ENCODE measurements around the gene NOC4L. TPM values are rescaled to one million over a fixed set of nuclear protein-coding genes. Genes with fewer than 3 reads are reported as not detected.
"Not testable (repeated sequence)": the region's sequence is repeated elsewhere in the genome, so short reads cannot be mapped to it uniquely, and the experiment has no call there.

NOC4L gene
- polyA plus RNA-seq, 4 donors = 11.7 to 21.2 (median 16.4) TPM

GRCh38 chr12:132191715-132192553, 47.7 kb downstream of the NOC4L start:
- DNase-seq (ENCODE audit: low read depth in 4 of 4, low spot score in 2 of 4) = no peak

- DNase-seq (ENCODE audit: low read depth in 4 of 4, low spot score in 2 of 4) = no peak
Measured at GRCh38 chr12:132194056-132194455, 49.8 kb downstream of the NOC4L start.

GRCh38 chr12:132194556-132194955, 50.3 kb downstream of the NOC4L start:
- DNase-seq (ENCODE audit: low read depth in 4 of 4, low spot score in 2 of 4) = no peak

GRCh38 chr12:132195242-132195641, 51.0 kb downstream of the NOC4L start:
- not testable (repeated sequence) for DNase-seq (ENCODE audit: low read depth in 4 of 4, low spot score in 2 of 4)

GRCh38 chr12:132196038-132196872, 52.0 kb downstream of the NOC4L start:
- DNase-seq (ENCODE audit: low read depth in 4 of 4, low spot score in 2 of 4) = no peak

GRCh38 chr12:132196873-132197390, 52.7 kb downstream of the NOC4L start:
- DNase-seq (ENCODE audit: low read depth in 4 of 4, low spot score in 2 of 4) = no peak

- no peak for DNase-seq (ENCODE audit: low read depth in 4 of 4, low spot score in 2 of 4)
Measured at GRCh38 chr12:132197581-132198354, 53.5 kb downstream of the NOC4L start.

GRCh38 chr12:132199101-132199500, 54.8 kb downstream of the NOC4L start:
- no peak for DNase-seq (ENCODE audit: low read depth in 4 of 4, low spot score in 2 of 4)

GRCh38 chr12:132199526-132200319, 55.5 kb downstream of the NOC4L start:
- DNase-seq (ENCODE audit: low read depth in 4 of 4, low spot score in 2 of 4) = no peak

- DNase-seq (ENCODE audit: low read depth in 4 of 4, low spot score in 2 of 4) = no peak
Measured at GRCh38 chr12:132200800-132201199, 56.5 kb downstream of the NOC4L start.

GRCh38 chr12:132201391-132202120, 57.3 kb downstream of the NOC4L start:
- no peak for DNase-seq (ENCODE audit: low read depth in 4 of 4, low spot score in 2 of 4)

Other genes starting within 250 kb of the NOC4L start
- 10 to 100 TPM; 18.8 to 47.9 (median 34.7) TPM for gene ULK1, start 249.8 kb upstream of the NOC4L start, polyA plus RNA-seq (ENCODE audit: insufficient read length in 4 of 4)
- 10 to 100 TPM; 11.4 to 22.4 (median 19.9) TPM for gene PUS1, start 215.2 kb upstream of the NOC4L start, polyA plus RNA-seq (ENCODE audit: insufficient read length in 4 of 4)
- gene EP400, start 194.5 kb upstream of the NOC4L start, polyA plus RNA-seq (ENCODE audit: insufficient read length in 4 of 4) = 10 to 100 TPM; 26.9 to 48.3 (median 37.4) TPM
- 10 to 100 TPM; 12.9 to 24.7 (median 21.6) TPM for gene DDX51, start 138 bp upstream of the NOC4L start, polyA plus RNA-seq (ENCODE audit: insufficient read length in 4 of 4)
- gene GALNT9, start 185.1 kb downstream of the NOC4L start, polyA plus RNA-seq (ENCODE audit: insufficient read length in 4 of 4) = 10 to 100 TPM in 2 of 4 donors, 1 to 10 TPM in 2; 8.7 to 11.7 (median 10.2) TPM

All from left renal cortex interstitium (tissue), 4 donors.